ENCODE results near the gene TSR3. TPM values are rescaled to one million over a fixed set of nuclear protein-coding genes. Genes with fewer than 3 reads are reported as not detected.

TSR3 gene
- total and polyA plus RNA-seq, 2 of the 13 experiments (the other 11 are each of a cell fraction or from before 2014, with no cell fraction given), result 24.2 to 51.0 TPM

DNA sequence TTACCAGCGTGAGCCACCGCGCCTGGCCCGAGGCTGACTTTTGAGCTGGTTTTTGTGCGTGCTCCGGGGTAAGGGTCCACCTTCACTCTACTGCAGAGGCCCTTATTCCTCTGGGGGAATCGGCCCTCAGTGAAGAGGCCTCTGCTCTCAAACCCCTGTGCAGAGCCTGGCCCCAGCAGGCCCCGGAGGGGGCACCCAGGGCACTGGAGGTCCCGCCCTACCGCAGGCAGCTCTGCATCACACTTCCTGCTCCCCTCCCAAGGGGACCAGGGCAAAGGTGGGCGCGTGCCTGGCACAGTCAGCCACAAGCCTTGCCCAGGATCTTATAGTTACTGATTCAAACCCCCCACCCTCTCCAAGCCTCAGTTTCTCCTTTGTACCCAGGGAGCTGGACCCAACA lies 45.9 kb downstream of the TSR3 start (continued):
- TF ChIP-seq HNF1B (CRISPR knock-in tag; IDR thresholded peaks at IDR 0.05) (0 out of 2 replicates have a peak, but pooled peaks have one; percentile 20), CBX1 (IDR thresholded peaks at IDR 0.05; ENCODE audit: low read depth) (no peak), ZBTB21 (CRISPR knock-in tag; IDR thresholded peaks at IDR 0.05) (0 out of 2 replicates have a peak, but pooled peaks have one; percentile 8), SPEN (CRISPR knock-in tag; IDR thresholded peaks at IDR 0.05; ENCODE audit: low read depth) (peak; percentile 36; the same call in 1 of the 2 replicates), ETV5 (CRISPR knock-in tag; IDR thresholded peaks at IDR 0.05; ENCODE audit: borderline replicate concordance) (peak; percentile 15; the same call in 1 of the 2 replicates), HIVEP1 (CRISPR knock-in tag; IDR thresholded peaks at IDR 0.05) (no peak), ZBTB7B (CRISPR knock-in tag; IDR thresholded peaks at IDR 0.05) (0 out of 2 replicates have a peak, but pooled peaks have one; percentile 38), CAMTA2 (CRISPR knock-in tag; IDR thresholded peaks at IDR 0.05; ENCODE audit: borderline replicate concordance) (no peak), ZNF547 (CRISPR knock-in tag; IDR thresholded peaks at IDR 0.05) (no peak), ZNF343 (CRISPR knock-in tag; IDR thresholded peaks at IDR 0.05) (0 out of 2 replicates have a peak, but pooled peaks have one; percentile 37), IKZF1 (IDR thresholded peaks at IDR 0.05) (no peak), KIAA2018 (CRISPR knock-in tag; IDR thresholded peaks at IDR 0.05; ENCODE audit: borderline replicate concordance) (no peak)
- TF ChIP-seq, protein P1, sequence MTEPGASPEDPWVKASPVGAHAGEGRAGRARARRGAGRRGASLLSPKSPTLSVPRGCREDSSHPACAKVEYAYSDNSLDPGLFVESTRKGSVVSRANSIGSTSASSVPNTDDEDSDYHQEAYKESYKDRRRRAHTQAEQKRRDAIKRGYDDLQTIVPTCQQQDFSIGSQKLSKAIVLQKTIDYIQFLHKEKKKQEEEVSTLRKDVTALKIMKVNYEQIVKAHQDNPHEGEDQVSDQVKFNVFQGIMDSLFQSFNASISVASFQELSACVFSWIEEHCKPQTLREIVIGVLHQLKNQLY (CRISPR knock-in tag; IDR thresholded peaks at IDR 0.05), result no peak
- TF ChIP-seq, protein P2, sequence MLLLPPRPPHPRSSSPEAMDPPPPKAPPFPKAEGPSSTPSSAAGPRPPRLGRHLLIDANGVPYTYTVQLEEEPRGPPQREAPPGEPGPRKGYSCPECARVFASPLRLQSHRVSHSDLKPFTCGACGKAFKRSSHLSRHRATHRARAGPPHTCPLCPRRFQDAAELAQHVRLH (CRISPR knock-in tag; IDR thresholded peaks at IDR 0.05; ENCODE audit: borderline replicate concordance, low read depth), result 0 out of 2 replicates have a peak, but pooled peaks have one; percentile 36
